GM20431 (cell line): Measurements from ENCODE around the gene VSTM4.

Source experiments
- in situ Hi-C: fragments of 300-500 bp; cut with MseI, MboI; formaldehyde crosslinking; loops from one replicate; pipeline ENCODE4 v1.15.0; 2020; ENCODE audit warnings: low sequenced_read_pairs; ENCODE audit not compliant: unreplicated experiment

The VSTM4 gene

GRCh38 chr10:49053998-49054692, 61.2 kb downstream of the VSTM4 start:
- in situ Hi-C loops, result no loop called here

DNA sequence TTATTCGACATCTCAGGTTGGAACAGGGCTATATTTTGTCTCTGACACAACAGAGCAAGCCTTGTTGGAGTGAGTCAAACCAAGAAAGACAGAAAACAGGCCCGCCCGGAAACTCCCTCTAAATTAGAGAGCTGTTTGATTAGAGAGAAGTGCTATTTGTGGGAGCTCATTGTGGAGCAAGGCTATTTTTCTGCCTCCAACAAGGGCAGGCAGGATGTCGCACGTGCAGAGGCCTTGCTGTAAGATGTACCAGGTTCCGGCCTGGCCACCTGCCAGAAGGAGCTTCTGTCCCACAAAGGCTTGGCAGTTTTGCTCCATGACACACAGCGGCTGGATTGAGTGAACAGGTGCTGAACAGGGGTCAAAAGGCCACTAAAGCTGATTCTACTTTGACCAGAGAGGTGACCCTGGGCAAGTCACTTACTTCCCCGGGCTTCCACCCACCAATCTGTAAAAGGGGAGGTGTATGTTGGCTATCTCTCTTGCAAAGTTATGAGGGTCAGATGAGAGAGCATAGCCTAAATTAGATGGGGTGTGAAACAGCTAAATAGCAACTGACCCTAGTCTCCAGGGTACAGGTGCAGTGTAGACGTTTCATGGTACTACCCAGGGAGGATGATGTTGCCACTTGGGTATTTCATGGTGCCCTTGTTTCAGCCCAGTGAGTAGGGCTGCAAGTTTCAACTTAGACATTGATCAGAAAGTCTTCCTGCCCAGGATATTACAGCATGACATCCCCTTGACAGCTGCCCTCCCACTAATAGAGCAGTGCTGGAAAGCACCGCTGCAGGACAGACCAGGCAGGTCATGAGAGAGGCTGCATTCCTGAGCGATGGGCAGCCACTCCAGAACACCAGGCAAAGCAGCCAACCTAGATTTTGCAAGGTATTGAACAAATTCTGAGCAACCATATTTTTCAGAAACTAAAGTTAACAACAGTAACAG, 62.0 kb downstream of the VSTM4 start:
- in situ Hi-C loops, result no loop called here

- in situ Hi-C loops, result no loop called here
Measured at GRCh38 chr10:49052069-49052468, 63.3 kb downstream of the VSTM4 start.

DNA sequence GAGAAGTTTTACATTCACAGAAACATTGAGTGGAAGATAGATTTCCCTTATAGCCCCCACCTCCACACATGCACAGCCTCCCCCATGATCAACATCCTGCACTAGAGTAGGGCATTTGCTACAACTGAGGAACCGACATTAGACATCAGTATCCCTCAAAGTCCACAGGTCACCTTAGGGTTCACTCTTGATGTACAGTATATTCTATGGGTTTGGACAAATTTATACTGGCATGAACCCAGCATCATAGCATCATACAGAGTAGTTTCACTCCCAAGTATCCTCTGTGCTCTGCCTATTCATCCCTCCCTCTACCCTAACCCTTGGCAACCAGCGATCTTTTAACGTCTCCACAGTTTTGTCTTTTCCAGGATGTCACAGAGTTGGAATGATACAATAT, 64.4 kb downstream of the VSTM4 start:
- in situ Hi-C loops, result no loop called here

GRCh38 chr10:49050366-49050765, 65.0 kb downstream of the VSTM4 start:
- in situ Hi-C loops, result no loop called here

DNA sequence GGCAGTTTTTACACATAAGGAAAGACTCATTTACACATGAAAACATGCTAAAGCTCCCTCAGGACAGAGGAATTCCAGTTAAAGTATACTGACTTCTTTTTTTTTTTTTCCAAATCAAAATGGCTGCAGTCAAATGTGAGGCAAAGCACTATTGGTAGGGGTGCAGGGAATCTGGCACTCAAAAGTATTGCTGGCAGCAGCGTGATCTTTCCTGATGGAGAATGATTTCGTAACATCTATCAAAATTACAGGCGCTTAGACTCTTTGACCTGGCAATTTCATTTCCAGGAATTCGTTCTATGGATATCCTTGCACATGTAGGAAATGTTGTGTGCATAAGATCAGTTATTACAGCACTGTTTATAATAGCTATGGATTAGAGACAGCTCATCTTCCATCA, 65.7 kb downstream of the VSTM4 start:
- in situ Hi-C loops, result no loop called here

GRCh38 chr10:49047128-49047639, 68.1 kb downstream of the VSTM4 start:
- in situ Hi-C loops, result no loop called here

- in situ Hi-C loops, result no loop called here
Measured at GRCh38 chr10:49044293-49045193, 70.8 kb downstream of the VSTM4 start.

DNA sequence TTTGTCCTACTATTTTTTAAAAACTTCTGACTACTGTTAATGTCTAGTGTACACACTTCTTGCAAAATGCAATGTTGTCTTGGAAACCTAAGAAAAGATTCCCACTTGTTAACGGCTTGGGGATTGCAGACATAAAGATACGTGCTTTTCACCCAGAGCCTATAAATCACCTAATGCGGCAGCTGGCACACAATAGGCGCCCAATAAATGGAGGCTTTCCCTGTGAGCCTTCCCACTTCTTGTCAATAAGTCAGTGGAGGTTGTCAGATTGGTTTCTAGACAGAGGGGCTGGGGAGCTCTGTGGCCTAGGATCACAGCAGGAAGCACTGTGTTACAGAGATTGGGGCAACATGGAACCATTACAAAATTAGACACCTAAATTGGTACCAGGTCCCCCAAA, 74.7 kb downstream of the VSTM4 start:
- in situ Hi-C loops, result no loop called here

DNA sequence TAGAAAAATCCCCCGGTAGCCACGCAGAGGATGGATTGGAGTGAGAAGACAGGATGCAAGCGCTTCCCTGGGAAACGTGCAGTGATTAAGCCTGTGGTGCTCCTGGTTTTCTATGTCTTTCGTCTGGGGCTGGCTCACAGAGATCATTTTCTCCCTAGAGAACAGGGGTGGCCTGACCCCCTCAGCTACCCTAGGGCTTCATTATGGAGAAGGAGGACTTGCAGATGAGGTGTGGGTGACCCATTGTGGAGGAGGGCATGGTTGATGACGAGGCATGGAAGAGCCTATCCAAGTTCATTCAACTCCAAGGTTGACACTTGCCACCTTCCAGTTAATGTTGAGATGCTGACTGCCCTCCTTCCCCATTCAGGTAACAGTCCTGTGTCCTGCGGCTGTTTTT, 75.9 kb downstream of the VSTM4 start:
- in situ Hi-C loops, result no loop called here

DNA sequence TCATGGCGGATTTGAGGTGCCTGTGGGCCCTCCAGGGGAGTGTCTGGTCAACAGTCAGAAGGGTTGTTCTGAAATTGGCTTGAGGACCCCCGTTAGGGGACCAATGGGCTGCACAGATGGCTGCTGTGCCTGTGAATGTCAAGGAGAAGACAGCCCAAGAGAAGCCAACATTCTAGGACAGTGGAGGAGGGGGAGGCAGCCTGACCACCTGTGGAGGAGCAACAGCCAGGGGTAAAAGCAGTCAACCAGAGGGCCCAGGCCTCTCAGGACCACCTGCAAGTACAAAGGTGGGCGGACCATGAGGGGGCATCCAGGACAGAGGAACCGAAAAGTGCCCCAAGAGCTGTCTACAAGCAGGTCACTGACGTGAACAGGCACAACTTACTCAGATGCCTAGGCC, 76.6 kb downstream of the VSTM4 start:
- in situ Hi-C loops, result no loop called here

- in situ Hi-C loops, result no loop called here
Measured at GRCh38 chr10:49037187-49037586, 78.1 kb downstream of the VSTM4 start.

GRCh38 chr10:49036638-49037037, 78.7 kb downstream of the VSTM4 start:
- in situ Hi-C loops, result no loop called here

DNA sequence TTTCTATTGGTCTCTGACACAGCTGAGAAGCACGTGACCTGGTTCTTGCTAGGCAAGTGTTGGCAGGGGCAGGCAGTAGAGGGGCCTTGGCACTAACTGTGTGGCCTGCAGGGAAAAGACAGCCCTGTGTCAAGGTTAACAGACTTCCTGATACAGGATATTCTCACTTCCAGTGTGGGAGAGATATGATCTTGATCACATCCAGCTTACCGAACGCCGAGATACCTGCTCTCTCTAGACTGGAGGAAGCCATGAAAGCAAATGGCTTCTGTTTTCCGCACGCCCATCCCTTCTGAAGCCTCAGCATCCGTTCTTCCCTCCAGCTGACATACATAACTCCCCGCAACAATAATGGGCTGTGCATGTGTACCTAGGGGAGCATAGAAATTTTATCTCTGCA, 79.4 kb downstream of the VSTM4 start:
- in situ Hi-C loops, result no loop called here

- in situ Hi-C loops, result no loop called here
Measured at GRCh38 chr10:49034925-49035324, 80.4 kb downstream of the VSTM4 start.

GRCh38 chr10:49033939-49034338, 81.4 kb downstream of the VSTM4 start:
- in situ Hi-C loops, result no loop called here

DNA sequence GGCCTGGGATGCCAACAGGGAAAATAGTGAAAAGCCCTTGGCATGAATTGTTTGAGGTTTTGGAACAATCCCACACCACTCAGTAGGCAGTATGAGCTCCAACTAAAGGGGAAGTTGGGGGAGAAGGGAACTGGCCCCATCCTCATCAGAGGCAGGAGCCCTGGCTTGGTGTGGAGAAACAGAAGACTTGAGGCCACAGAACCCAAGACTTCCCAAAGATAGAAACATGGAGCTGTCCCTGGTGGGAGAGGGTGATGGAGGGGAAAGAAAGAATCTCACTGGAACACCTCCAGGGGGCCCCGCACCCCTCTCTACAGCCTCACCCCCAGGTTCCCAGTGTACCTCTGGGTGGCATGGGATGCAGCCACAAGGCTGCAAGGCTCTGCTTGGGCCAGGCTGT, 85.7 kb downstream of the VSTM4 start:
- in situ Hi-C loops, result no loop called here

GRCh38 chr10:49028639-49029038, 86.7 kb downstream of the VSTM4 start:
- in situ Hi-C loops, result no loop called here

DNA sequence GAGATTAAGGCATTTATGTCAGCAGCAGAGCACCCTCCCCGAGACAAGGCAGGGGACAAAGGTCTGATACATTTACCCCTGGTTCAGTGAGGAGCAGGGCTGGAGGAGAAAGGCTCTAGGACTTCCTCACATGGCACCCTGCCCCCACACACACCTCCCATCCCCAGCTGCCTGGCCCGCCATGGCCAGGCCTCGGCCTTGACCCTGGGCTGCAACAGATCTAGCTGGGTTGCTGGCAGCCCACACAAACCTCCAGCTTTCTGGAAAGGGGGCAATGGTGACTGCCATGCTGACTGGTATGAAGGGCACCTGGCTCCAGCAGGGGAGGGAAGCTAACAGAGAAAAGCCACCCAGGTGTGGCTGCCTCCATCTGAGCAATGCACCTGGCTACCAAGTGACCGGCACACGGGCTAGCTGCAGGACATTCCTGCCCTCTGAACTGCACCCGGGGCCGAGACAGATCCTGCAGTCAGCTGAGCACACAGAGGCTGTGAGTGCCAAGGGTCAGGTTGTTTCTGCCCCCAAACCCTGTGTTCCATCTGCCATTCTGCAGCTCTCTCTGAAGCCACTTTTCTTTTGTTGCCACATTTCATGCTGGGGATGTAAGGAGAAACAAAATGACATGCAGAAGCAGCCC, 89.9 kb downstream of the VSTM4 start:
- in situ Hi-C loops, result no loop called here

- in situ Hi-C loops, result no loop called here
Measured at GRCh38 chr10:49024484-49024883, 90.8 kb downstream of the VSTM4 start.
